ENCODE data around the gene WEE1.

DNA sequence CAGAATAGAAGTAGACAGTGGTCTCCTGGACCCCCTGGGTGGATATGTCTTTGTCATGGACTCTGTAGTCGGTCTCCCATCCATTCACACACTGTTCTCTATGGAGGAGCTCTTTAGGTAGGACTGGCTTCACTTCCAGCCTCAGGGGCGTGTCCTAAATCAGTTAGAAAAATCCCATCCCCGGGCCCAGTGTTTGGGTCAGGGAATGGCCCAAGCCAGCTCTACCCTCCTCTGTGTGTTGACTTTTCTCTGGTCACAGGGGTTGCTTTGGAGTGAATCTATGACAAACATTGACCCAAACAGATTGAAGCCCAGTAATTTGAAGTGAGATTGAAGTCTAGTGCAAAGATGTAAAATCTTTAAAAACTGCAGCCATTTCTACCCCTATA, 34.0 kb downstream of the WEE1 start:
- TF ChIP-seq, protein P1, sequence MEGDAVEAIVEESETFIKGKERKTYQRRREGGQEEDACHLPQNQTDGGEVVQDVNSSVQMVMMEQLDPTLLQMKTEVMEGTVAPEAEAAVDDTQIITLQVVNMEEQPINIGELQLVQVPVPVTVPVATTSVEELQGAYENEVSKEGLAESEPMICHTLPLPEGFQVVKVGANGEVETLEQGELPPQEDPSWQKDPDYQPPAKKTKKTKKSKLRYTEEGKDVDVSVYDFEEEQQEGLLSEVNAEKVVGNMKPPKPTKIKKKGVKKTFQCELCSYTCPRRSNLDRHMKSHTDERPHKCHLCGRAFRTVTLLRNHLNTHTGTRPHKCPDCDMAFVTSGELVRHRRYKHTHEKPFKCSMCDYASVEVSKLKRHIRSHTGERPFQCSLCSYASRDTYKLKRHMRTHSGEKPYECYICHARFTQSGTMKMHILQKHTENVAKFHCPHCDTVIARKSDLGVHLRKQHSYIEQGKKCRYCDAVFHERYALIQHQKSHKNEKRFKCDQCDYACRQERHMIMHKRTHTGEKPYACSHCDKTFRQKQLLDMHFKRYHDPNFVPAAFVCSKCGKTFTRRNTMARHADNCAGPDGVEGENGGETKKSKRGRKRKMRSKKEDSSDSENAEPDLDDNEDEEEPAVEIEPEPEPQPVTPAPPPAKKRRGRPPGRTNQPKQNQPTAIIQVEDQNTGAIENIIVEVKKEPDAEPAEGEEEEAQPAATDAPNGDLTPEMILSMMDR (IDR thresholded peaks at IDR 0.05): no peak
- TF ChIP-seq POLR2A (IDR thresholded peaks at IDR 0.05): no peak

All from heart left ventricle (tissue), 13 donors.